Transverse colon (tissue), 4 donors: ENCODE measurements around the gene ADM2. TPM values are rescaled to one million over a fixed set of nuclear protein-coding genes. Genes with fewer than 3 reads are reported as not detected.

Experiments
- DNase-seq: peaks from one replicate; pipeline ENCODE4 v3.0.0-alpha.2; 2019
- H3K27ac ChIP-seq, 4 donors: fragments of 200-600 bp; sonication (generic); 2 replicates each; pipeline ENCODE4 v1.5.1; 2016 to 2018; ENCODE audit warnings: inconsistent platforms in 4 of 4
- H3K27me3 ChIP-seq: fragments of 200-600 bp; sonication (generic); 2 replicates; pipeline ENCODE4 v1.5.1; 2017; ENCODE audit warnings: inconsistent platforms
- H3K36me3 ChIP-seq, 4 donors: fragments of 200-600 bp; sonication (generic); 2 replicates each; pipeline ENCODE4 v1.5.1; 2017 to 2019; ENCODE audit warnings: inconsistent platforms in 4 of 4
- H3K4me1 ChIP-seq, 4 donors: fragments of 200-600 bp; sonication (generic); 2 replicates each; pipeline ENCODE4 v1.5.1; 2017 to 2020; ENCODE audit warnings: inconsistent platforms in 4 of 4
- H3K4me3 ChIP-seq, 4 donors: fragments of 200-600 bp; sonication (generic); 1 replicate in 1 of 4; 2 replicates in 3 of 4; pipeline versions ENCODE4 v1.5.1 to v1.6.1; 2017 to 2019; ENCODE audit warnings: inconsistent platforms in 4 of 4
- H3K9me3 ChIP-seq, 2 donors: fragments of 200-600 bp; sonication (generic); 2 replicates each; pipeline ENCODE4 v1.5.1; 2017 to 2019; ENCODE audit warnings: inconsistent platforms in 2 of 2
- EP300 ChIP-seq: sonication (generic); formaldehyde crosslinking; IDR thresholded peaks from one replicate; pipeline ENCODE4 v1.6.1; 2017; ENCODE audit warnings: antibody characterized with exemption, low read depth
- POLR2A ChIP-seq: fragments of 450-650 bp; IDR thresholded peaks from one replicate; pipeline ENCODE4 v1.6.1; 2016; ENCODE audit warnings: antibody characterized with exemption, mild to moderate bottlenecking, moderate library complexity
- POLR2AphosphoS5 ChIP-seq, 3 donors: sonication (generic); formaldehyde crosslinking; IDR thresholded peaks; one replicate each; pipeline ENCODE4 v1.6.1; 2016; ENCODE audit warnings: antibody characterized with exemption in 3 of 3
- WGBS, 2 donors: methylation state at CpG; one replicate each; pipeline ENCODE4 v1.1.5; 2018; ENCODE audit warnings: low coverage in 1 of 2; 5-methylcytosine and 5-hydroxymethylcytosine counted together
- in situ Hi-C, 4 donors: fragments of 200-750 bp; cut with MboI; loops; one replicate each; pipeline versions ENCODE4 v1.15.0 to v1.15.1; 2017; ENCODE audit warnings: low sequenced_read_pairs in 3 of 4, low pct_ligation_motif_present in 1 of 4, low pct_unique_long_range_greater_than_20kb in 1 of 4
- intact Hi-C: fragments of 100-400 bp; cut with DNase I; formaldehyde crosslinking; loops from one replicate; pipeline ENCODE4 v1.15.1; 2023; ENCODE audit warnings: low total_unique reads
- total RNA-seq, 4 donors: library from RNA; depleted of rRNA; stranded (reverse); fragments of >200 nt; gene quantifications; one replicate each; pipeline ENCODE4 v1.1.0, GENCODE V29; 2016
- TF ChIP-seq, protein P1 (sequence below), 5 experiments: fragments of 200-600 bp in 3 of 5; fragments of 450-650 bp in 2 of 5; sonication (generic) in 3 of 5; IDR thresholded peaks; 1 replicate in 2 of 5; 2 replicates in 3 of 5; pipeline ENCODE4 v1.5.1; 2016 to 2017; ENCODE audit warnings: antibody characterized with exemption in 5 of 5, inconsistent platforms in 3 of 5, mild to moderate bottlenecking in 2 of 5, moderate library complexity in 1 of 5

The ADM2 gene
- total RNA-seq, 4 donors from 2014 or later: 0.75 to 5.4 (median 1.2) TPM

DNA sequence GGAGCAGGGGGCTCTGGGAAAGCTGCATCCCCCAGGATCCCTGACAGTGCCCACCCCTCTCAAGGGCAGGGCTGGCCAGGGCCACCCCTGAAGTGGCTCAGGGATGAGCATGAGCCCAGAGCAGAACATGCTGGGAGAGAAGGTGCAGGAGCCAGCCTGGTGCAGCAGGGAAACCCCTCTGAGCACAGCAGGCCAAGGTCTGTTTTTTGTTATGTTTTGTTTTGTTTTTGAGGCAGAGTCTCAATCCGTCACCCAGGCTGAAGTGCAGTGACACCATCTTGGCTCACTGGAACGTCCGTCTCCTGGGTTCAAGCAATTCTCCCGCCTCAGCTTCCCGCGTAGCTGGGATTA lies 5.7 kb upstream of the ADM2 start:
- intact Hi-C loops: loop anchor here (10.0 kb wide), 1 partner anchor 221 kb away; the partner anchor contains the start of gene HDAC10
- Histone ChIP-seq H3K4me1 (peaks cover 38 to 43% (median 39%) of the 10 kb centered on the region in 4 donors), H3K9me3 (no peaks in the 10 kb centered on the region), H3K27ac (peak overlapping the region in 2 of 4 donors; percentile 91 to 92), H3K36me3 (no peaks in the 10 kb centered on the region), H3K27me3 (peaks cover 18% of the 10 kb centered on the region), H3K4me3 (peak overlapping the region in 2 of 4 donors; percentile 67 to 91)
- 58 to 84% methylated on average over 5 to 6 of the region's 6 CpGs for WGBS, 2 donors
- DNase-seq: no peak
- no peak for TF ChIP-seq EP300
- in situ Hi-C loops: no loop called here

DNA sequence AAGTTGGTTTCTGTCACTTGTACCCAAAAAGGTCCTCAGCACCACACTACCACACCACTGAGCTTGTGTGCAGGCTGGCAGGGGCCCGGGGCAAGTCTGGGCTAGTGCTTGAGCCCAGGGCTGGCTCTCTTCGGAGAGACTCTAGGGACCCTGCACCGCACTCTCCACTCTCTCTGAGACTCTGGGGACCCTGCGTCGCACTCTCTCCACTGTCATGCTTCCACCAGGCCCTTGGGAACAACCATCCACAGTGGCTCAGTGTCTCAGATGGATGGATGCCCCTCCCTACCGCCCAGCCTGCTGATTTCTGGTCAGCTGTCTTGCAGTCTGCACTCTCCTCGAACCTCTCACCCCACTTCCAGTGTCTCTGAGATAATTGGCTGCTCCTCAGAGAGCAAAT lies 4.5 kb upstream of the ADM2 start:
- H3K27ac ChIP-seq: no peak overlapping the region
- WGBS, 2 donors: 76% methylated on average over 7 of the region's 7 CpGs; no CpG with 5 or more reads in 1 of the 2 donors
- intact Hi-C loops: loop anchor here (10.0 kb wide), 1 partner anchor 222 kb away; the partner anchor contains the start of gene HDAC10
- in situ Hi-C loops: no loop called here
- H3K36me3 ChIP-seq: no peaks in the 10 kb centered on the region
- peaks cover 31% of the 10 kb centered on the region for H3K27me3 ChIP-seq
- no peak for DNase-seq
- H3K4me3 ChIP-seq: no peak overlapping the region
- H3K9me3 ChIP-seq: no peaks in the 10 kb centered on the region
- TF ChIP-seq EP300: no peak
- TF ChIP-seq POLR2A: no peak
- TF ChIP-seq POLR2AphosphoS5 (IDR thresholded peaks at IDR 0.05): no peak
- TF ChIP-seq, protein P1, sequence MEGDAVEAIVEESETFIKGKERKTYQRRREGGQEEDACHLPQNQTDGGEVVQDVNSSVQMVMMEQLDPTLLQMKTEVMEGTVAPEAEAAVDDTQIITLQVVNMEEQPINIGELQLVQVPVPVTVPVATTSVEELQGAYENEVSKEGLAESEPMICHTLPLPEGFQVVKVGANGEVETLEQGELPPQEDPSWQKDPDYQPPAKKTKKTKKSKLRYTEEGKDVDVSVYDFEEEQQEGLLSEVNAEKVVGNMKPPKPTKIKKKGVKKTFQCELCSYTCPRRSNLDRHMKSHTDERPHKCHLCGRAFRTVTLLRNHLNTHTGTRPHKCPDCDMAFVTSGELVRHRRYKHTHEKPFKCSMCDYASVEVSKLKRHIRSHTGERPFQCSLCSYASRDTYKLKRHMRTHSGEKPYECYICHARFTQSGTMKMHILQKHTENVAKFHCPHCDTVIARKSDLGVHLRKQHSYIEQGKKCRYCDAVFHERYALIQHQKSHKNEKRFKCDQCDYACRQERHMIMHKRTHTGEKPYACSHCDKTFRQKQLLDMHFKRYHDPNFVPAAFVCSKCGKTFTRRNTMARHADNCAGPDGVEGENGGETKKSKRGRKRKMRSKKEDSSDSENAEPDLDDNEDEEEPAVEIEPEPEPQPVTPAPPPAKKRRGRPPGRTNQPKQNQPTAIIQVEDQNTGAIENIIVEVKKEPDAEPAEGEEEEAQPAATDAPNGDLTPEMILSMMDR (IDR thresholded peaks at IDR 0.05): no peak
- H3K4me1 ChIP-seq: peaks cover 26 to 40% (median 35%) of the 10 kb centered on the region in 4 donors

DNA sequence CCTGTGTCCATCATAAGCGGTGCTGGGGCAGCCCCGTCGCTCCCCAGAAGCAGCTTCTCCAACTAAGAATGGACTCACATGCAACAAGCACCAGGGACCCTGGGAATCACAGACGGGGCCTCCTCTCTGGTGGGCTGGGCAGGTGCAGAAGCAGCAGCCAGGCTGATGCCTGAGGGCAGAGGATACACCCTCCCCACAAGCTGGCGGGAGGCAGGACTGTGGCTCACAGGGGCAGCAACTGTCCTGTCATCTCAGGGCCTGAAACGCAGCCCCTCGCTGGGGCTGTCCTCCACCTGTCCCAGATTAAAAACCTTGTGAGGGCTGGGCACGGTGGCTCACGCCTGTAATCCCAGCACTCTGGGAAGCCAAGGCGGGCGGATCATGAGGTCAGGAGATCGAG lies 3.4 kb upstream of the ADM2 start:
- DNase-seq: no peak
- in situ Hi-C loops: no loop called here
- WGBS, 2 donors: 89 to 100% methylated on average over 3 to 12 of the region's 12 CpGs
- Histone ChIP-seq H3K4me1 (peaks cover 15 to 35% (median 29%) of the 10 kb centered on the region in 4 donors), H3K9me3 (no peaks in the 10 kb centered on the region), H3K4me3 (no peak overlapping the region), H3K27ac (no peak overlapping the region), H3K27me3 (peaks cover 41% of the 10 kb centered on the region), H3K36me3 (no peaks in the 10 kb centered on the region)
- TF ChIP-seq POLR2A: no peak
- TF ChIP-seq, protein P1 (IDR thresholded peaks at IDR 0.05): no peak
- no peak for TF ChIP-seq POLR2AphosphoS5 (IDR thresholded peaks at IDR 0.05)
- no peak for TF ChIP-seq EP300
- intact Hi-C loops: loop anchor here (10.0 kb wide), 1 partner anchor 223 kb away; the partner anchor contains the start of gene HDAC10

DNA sequence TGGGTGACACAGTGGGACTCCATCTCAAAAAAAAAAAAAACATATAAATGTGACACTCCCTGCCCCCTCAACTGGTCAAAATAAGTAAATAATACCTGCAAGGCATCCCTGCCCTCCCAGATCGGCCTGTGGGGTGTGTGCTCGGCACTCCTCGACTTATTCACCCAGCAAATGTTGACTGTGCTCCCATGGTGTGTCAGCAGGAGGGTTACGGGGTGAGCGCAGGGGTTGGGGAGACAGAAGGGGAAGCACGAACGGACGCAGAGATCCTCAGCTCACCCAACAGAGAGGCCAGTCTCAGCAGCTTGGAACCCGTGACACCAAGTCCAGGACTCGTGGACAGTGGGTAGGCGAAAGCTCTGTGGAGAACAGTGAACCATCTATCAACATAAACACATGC lies 1.6 kb upstream of the ADM2 start:
- no peak overlapping the region for H3K27ac ChIP-seq
- intact Hi-C loops: loop anchor here (10.0 kb wide), 1 partner anchor 225 kb away; the partner anchor contains the start of gene HDAC10
- in situ Hi-C loops: no loop called here
- peaks cover 44% of the 10 kb centered on the region for H3K27me3 ChIP-seq
- H3K9me3 ChIP-seq: no peaks in the 10 kb centered on the region
- H3K4me1 ChIP-seq: peaks cover 10 to 33% (median 27%) of the 10 kb centered on the region in 4 donors
- no peaks in the 10 kb centered on the region for H3K36me3 ChIP-seq
- H3K4me3 ChIP-seq: no peak overlapping the region
- DNase-seq: no peak
- TF ChIP-seq POLR2A (no peak), POLR2AphosphoS5 (IDR thresholded peaks at IDR 0.05) (no peak), EP300 (no peak)
- TF ChIP-seq, protein P1 (IDR thresholded peaks at IDR 0.05): no peak
- 65% methylated on average over 10 of the region's 11 CpGs; no CpG with 5 or more reads in 1 of the 2 donors for WGBS, 2 donors

DNA sequence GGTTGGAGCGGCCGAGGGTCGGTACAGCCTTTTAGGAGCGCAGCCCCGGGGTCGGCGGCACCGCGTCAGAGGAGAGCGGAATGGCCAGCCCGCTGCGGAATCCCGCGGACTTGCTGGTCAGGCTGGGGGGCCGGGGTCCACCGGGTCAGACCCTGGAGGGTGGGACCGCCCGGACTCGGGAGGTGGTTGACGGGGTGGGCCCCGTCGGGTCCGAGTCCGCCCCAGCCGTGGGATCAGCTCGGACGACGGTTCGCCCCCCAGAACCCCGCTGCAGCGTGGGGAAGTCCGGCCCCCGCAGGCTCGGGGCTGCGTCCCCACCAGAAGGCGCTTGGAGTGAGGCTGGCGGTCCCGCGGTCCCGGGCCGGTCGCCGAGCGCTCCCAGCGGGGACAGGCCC lies 301 bp upstream of the ADM2 start:
- intact Hi-C loops: no loop called here
- H3K4me1 ChIP-seq: peaks cover 5 to 28% (median 23%) of the 10 kb centered on the region in 4 donors
- peaks cover 44% of the 10 kb centered on the region for H3K27me3 ChIP-seq

More for the DNA sequence above, 301 bp upstream of the ADM2 start:
- Histone ChIP-seq H3K4me3 (peak overlapping the region; percentile 10 to 59 (median 46)), H3K27ac (peak overlapping the region in 3 of 4 donors; percentile 8 to 46 (median 30)), H3K9me3 (no peaks in the 10 kb centered on the region), H3K36me3 (no peaks in the 10 kb centered on the region)
- 14% methylated on average over 16 of the region's 45 CpGs; no CpG with 5 or more reads in 1 of the 2 donors for whole genome bisulfite sequencing, 2 donors
- DNase-seq: no peak
- TF ChIP-seq POLR2AphosphoS5 (IDR thresholded peaks at IDR 0.05) (no peak), POLR2A (no peak), EP300 (no peak)
- TF ChIP-seq, protein P1 (IDR thresholded peaks at IDR 0.05): no peak
- in situ Hi-C loops: no loop called here
